Thyroid gland (tissue), 4 donors: ENCODE results near the gene ADAMTS12. TPM values are rescaled to one million over a fixed set of nuclear protein-coding genes. Genes with fewer than 3 reads are reported as not detected.
"Not testable (repeated sequence)": the region's sequence is repeated elsewhere in the genome, so short reads cannot be mapped to it uniquely, and the experiment has no call there.

Source experiments
- DNase-seq, 2 donors: peaks; one replicate each; pipeline ENCODE4 v3.0.0-alpha.2; 2019
- H3K27ac ChIP-seq, 3 donors: fragments of 200-600 bp; sonication (generic); 1 replicate in 2 of 3; 2 replicates in 1 of 3; pipeline ENCODE4 v1.5.1; 2016 to 2019; ENCODE audit warnings: mild to moderate bottlenecking in 1 of 3, moderate library complexity in 1 of 3
- H3K27me3 ChIP-seq: fragments of 200-600 bp; sonication (generic); one replicate; pipeline ENCODE4 v1.5.1; 2019
- H3K36me3 ChIP-seq, 2 donors: fragments of 200-600 bp; sonication (generic); one replicate each; pipeline ENCODE4 v1.5.1; 2016 to 2019
- H3K4me1 ChIP-seq, 2 donors: fragments of 200-600 bp; sonication (generic); one replicate each; pipeline ENCODE4 v1.5.1; 2017 to 2019
- H3K4me3 ChIP-seq, 3 donors: fragments of 200-600 bp; sonication (generic); replicated peaks in 1 of 3; 1 replicate in 2 of 3; 2 replicates in 1 of 3; pipeline ENCODE4 v1.5.1; 2016; ENCODE audit warnings: mild to moderate bottlenecking in 1 of 3
- H3K9me3 ChIP-seq: fragments of 200-600 bp; sonication (generic); one replicate; pipeline ENCODE4 v1.5.1; 2017
- CTCF ChIP-seq, 6 experiments: fragments of 200-600 bp in 3 of 6; fragments of 450-650 bp in 3 of 6; sonication (generic) in 3 of 6; IDR thresholded peaks; one replicate each; pipeline ENCODE4 v1.5.1; 2016 to 2019; ENCODE audit warnings: antibody characterized with exemption in 6 of 6, mild to moderate bottlenecking in 2 of 6, inconsistent platforms in 1 of 6, moderate library complexity in 1 of 6
- POLR2A ChIP-seq, 2 donors: fragments of 450-650 bp; IDR thresholded peaks; one replicate each; pipeline ENCODE4 v1.6.1; 2017; ENCODE audit warnings: antibody characterized with exemption in 2 of 2, mild to moderate bottlenecking in 2 of 2, moderate library complexity in 1 of 2
- WGBS, 2 donors: methylation state at CpG; one replicate each; pipeline ENCODE4 v1.1.5; 2017; 5-methylcytosine and 5-hydroxymethylcytosine counted together
- intact Hi-C: fragments of 100-400 bp; cut with DNase I; formaldehyde crosslinking; loops from one replicate; pipeline ENCODE4 v1.15.1; 2023
- total RNA-seq, 4 donors: library from RNA; depleted of rRNA; stranded (reverse); fragments of >200 nt; gene quantifications; one replicate each; pipeline ENCODE4 v1.2.3, GENCODE V29; 2016

Gene ADAMTS12
- total RNA-seq, 4 donors from 2014 or later = 1.3 to 5.8 (median 2.3) TPM

GRCh38 chr5:33880319-33880718 lies 11.5 kb downstream of the ADAMTS12 start:
- Histone ChIP-seq H3K36me3 (no peaks in the 10 kb centered on the region), H3K9me3 (no peaks in the 10 kb centered on the region), H3K4me3 (no peak overlapping the region), H3K27me3 (no peaks in the 10 kb centered on the region), H3K27ac (no peak overlapping the region), H3K4me1 (no peaks in the 10 kb centered on the region)
- TF ChIP-seq POLR2A (IDR thresholded peaks at IDR 0.05) = no peak
- no peak for TF ChIP-seq CTCF (IDR thresholded peaks at IDR 0.05)
- no peak for DNase-seq
- WGBS, 2 donors = 92 to 94% methylated on average over 3 of the region's 3 CpGs
- intact Hi-C loops = no loop called here

- Histone ChIP-seq H3K36me3 (no peaks in the 10 kb centered on the region), H3K9me3 (no peaks in the 10 kb centered on the region), H3K4me3 (no peak overlapping the region), H3K27ac (no peak overlapping the region), H3K4me1 (no peaks in the 10 kb centered on the region), H3K27me3 (no peaks in the 10 kb centered on the region)
- no peak for TF ChIP-seq POLR2A (IDR thresholded peaks at IDR 0.05)
- TF ChIP-seq CTCF (IDR thresholded peaks at IDR 0.05) = no peak
- no peak for DNase-seq
- 64 to 69% methylated on average over 4 of the region's 4 CpGs for WGBS, 2 donors
- intact Hi-C loops = no loop called here
These were observed 14.3 kb downstream of the ADAMTS12 start for GRCh38 chr5:33877449-33877848.

GRCh38 chr5:33867241-33867640 lies 24.5 kb downstream of the ADAMTS12 start:
- H3K4me3 ChIP-seq = no peak overlapping the region
- DNase-seq = no peak
- no peaks in the 10 kb centered on the region for H3K36me3 ChIP-seq
- no peak for TF ChIP-seq CTCF (IDR thresholded peaks at IDR 0.05)
- TF ChIP-seq POLR2A (IDR thresholded peaks at IDR 0.05) = no peak
- no peaks in the 10 kb centered on the region for H3K27me3 ChIP-seq
- WGBS, 2 donors = 88 to 96% methylated on average over 1 of the region's 1 CpG
- H3K27ac ChIP-seq = no peak overlapping the region
- intact Hi-C loops = no loop called here
- no peaks in the 10 kb centered on the region for H3K9me3 ChIP-seq
- no peaks in the 10 kb centered on the region for H3K4me1 ChIP-seq

- H3K9me3 ChIP-seq, H3K27ac ChIP-seq, H3K36me3 ChIP-seq, H3K27me3 ChIP-seq, intact Hi-C loops, H3K4me3 ChIP-seq, DNase-seq, H3K4me1 ChIP-seq: not testable (repeated sequence)
- WGBS, 2 donors = 28 to 38% methylated on average over 3 to 4 of the region's 4 CpGs
These were observed 32.6 kb downstream of the ADAMTS12 start for GRCh38 chr5:33859177-33859576.

GRCh38 chr5:33857037-33857436 lies 34.8 kb downstream of the ADAMTS12 start:
- no peak overlapping the region for H3K4me3 ChIP-seq
- H3K27me3 ChIP-seq = no peaks in the 10 kb centered on the region
- H3K4me1 ChIP-seq = no peaks in the 10 kb centered on the region
- no peaks in the 10 kb centered on the region for H3K9me3 ChIP-seq
- intact Hi-C loops = no loop called here
- H3K27ac ChIP-seq = no peak overlapping the region
- no peaks in the 10 kb centered on the region for H3K36me3 ChIP-seq
- TF ChIP-seq POLR2A (IDR thresholded peaks at IDR 0.05) = no peak
- no peak for TF ChIP-seq CTCF (IDR thresholded peaks at IDR 0.05)
- DNase-seq = no peak
- WGBS, 2 donors = 83 to 86% methylated on average over 5 of the region's 5 CpGs

- WGBS, 2 donors = 81 to 86% methylated on average over 4 of the region's 4 CpGs
- DNase-seq = no peak
- no peak overlapping the region for H3K27ac ChIP-seq
- no peaks in the 10 kb centered on the region for H3K4me1 ChIP-seq
- H3K9me3 ChIP-seq = no peaks in the 10 kb centered on the region
- H3K4me3 ChIP-seq = no peak overlapping the region
- no peaks in the 10 kb centered on the region for H3K27me3 ChIP-seq
- intact Hi-C loops = no loop called here
- TF ChIP-seq POLR2A (IDR thresholded peaks at IDR 0.05) (no peak), CTCF (IDR thresholded peaks at IDR 0.05) (no peak)
- no peaks in the 10 kb centered on the region for H3K36me3 ChIP-seq
These were observed 36.4 kb downstream of the ADAMTS12 start for GRCh38 chr5:33855396-33855795.
